Activated naive CD4-positive, alpha-beta T cell treated with anti-CD3 and anti-CD28 coated beads, Interleukin-2, amount 10 ng/mL, durations not matched to agents 7 days and 5 days (primary cell): ENCODE measurements around the gene CRTC2.
A peak's percentile ranks its signal among the peaks of the same experiment; 100 is the strongest.
"Not testable (repeated sequence)": the region's sequence is repeated elsewhere in the genome, so short reads cannot be mapped to it uniquely, and the experiment has no call there.

Experiments used
- CTCF ChIA-PET: fragments of 350-600 bp; sonication (Branson Sonifier 250); formaldehyde crosslinking; loops from one replicate; lab custom pipeline; 2021; ENCODE audit warnings: antibody characterized with exemption; lab: Charles Lee
- DNase-seq: peaks from one replicate; pipeline ENCODE4 v3.0.0-alpha.2; 2020
- H3K27ac Mint-ChIP-seq: one replicate; pipeline ENCODE4 v1.8.0; 2021; ENCODE audit warnings: mild to moderate bottlenecking, moderate library complexity, mixed read lengths
- H3K27me3 Mint-ChIP-seq: one replicate; pipeline ENCODE4 v1.8.0; 2021; ENCODE audit warnings: mild to moderate bottlenecking, mixed read lengths
- H3K36me3 Mint-ChIP-seq: one replicate; pipeline ENCODE4 v1.8.0; 2021; ENCODE audit warnings: mixed read lengths
- H3K4me1 Mint-ChIP-seq: one replicate; pipeline ENCODE4 v1.8.0; 2021; ENCODE audit warnings: mixed read lengths
- H3K4me3 Mint-ChIP-seq: one replicate; pipeline ENCODE4 v1.8.0; 2021; ENCODE audit warnings: mild to moderate bottlenecking, moderate library complexity, mixed read lengths
- H3K9me3 Mint-ChIP-seq: one replicate; pipeline ENCODE4 v1.8.0; 2021; ENCODE audit warnings: mixed read lengths

Gene CRTC2

DNA sequence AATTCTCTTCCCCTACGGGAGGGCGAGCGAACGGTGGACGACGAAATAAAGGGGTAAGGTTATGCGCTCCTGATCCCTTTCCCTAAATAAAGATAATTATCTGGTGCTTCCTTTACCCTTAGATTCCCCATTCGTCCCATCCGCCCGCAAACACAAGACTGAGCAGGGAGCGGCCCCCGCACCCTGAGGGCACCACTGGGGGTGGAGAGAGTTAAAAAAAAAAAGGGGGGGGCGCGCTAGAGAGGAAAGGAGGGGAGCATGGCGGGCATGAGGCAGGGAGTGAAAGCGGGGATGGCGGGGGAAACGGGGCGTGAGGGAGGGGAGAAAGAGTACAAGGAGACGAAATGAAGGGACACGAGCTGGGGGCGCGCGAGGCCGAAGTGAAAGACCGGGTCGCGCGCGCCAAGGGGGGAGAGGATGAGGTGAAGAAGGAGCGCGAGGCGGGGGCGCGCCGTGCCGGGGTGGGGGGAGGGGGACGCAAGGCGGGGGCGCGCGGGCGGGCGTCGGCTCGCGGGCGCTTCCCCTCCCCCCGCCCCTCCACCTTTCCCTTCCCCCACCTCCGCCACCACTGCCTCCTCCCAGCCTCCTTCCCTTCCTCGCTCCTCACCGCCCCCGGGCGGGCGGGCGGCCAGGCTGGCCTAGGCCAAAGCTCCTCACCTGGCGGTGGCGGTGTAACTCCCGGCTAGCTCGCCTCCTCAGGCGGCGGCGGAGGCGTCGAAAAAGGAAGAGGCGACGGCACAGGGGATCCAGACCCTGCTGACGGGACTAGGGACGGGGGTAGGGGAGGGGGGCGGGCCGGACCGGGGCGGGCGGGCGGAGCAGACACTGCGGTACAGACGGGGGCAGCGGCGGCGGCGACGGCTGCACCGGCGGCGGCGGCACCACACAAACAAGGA is 36.1 kb downstream of the CRTC2 start:
- Mint-ChIP-seq H3K27me3 (peaks cover 6% of the 10 kb centered on the region), H3K4me3 (peak overlapping the region; percentile 82), H3K36me3 (peaks cover 17% of the 10 kb centered on the region), H3K9me3 (no peaks in the 10 kb centered on the region), H3K4me1 (peaks cover 54% of the 10 kb centered on the region), H3K27ac (peak overlapping the region; percentile 96)
- CTCF ChIA-PET: interaction anchor here (0.5 to 4.7 kb wide), 12 partner anchors 11 to 125 kb away, joined by 3 to 23 read pairs (median 4); partner anchors contain the start of genes DENND4B and RAB13
- peak; percentile 75 for DNase-seq

DNA sequence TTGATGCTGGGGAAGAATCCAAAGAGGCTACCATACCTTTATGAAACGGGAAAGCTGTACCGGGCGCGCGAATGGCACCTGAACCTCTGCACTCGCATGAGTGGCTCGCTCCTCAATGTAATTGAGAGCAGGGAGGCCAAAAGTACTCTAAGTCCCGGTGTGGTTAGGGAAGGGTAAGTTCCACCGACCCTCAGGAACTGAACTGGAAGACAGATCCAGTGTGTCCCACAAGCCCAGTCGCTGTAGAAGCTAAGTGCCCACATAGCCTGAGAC is 36.7 kb downstream of the CRTC2 start:
- Mint-ChIP-seq H3K9me3 (no peaks in the 10 kb centered on the region), H3K4me3 (peak overlapping the region; percentile 82), H3K27ac (peak overlapping the region; percentile 89), H3K27me3 (peaks cover 6% of the 10 kb centered on the region), H3K36me3 (peaks cover 17% of the 10 kb centered on the region), H3K4me1 (peaks cover 54% of the 10 kb centered on the region)
- CTCF ChIA-PET: interaction anchor here (0.6 to 4.7 kb wide), 8 partner anchors 11 to 125 kb away, joined by 3 to 23 read pairs (median 6); partner anchors contain the start of genes DENND4B and RAB13
- DNase-seq: no peak

DNA sequence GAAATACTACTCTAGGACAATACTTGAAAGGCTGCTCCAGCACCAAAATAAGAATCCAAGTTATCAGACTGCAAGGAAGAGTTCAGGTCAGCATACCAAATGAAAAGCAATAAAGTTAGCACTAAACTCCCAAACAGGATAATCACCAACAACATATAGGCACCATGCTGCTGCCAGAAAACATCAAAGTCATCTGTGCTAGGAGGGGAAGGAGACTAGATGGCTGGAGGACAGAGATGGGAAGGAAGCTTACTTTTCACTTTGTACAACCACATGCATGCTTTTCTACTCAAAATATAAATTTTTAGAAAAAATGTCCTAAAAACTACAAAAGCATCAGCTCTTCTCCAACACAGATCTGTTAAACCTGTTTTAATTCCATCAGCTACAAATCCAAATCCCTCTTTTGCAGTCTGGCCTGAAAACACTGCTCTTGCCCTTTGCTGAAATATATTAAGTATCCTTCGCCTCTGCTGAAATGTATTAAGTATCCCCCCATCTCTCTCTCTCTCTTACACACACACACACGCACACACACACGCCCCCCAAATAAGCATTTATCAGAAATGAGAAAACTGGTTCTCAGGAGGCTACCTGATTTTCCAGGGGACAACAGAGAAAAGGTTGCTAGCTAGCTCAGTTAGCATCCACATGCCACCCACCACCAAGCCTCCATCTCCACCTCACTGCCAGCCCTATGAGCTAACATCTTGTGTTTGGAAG is 37.2 kb downstream of the CRTC2 start:
- Mint-ChIP-seq H3K4me1 (peaks cover 55% of the 10 kb centered on the region), H3K9me3 (no peaks in the 10 kb centered on the region), H3K27ac (peak overlapping the region; percentile 89), H3K36me3 (peaks cover 18% of the 10 kb centered on the region), H3K27me3 (peaks cover 6% of the 10 kb centered on the region), H3K4me3 (peak overlapping the region; percentile 82)
- DNase-seq: no peak
- CTCF ChIA-PET: interaction anchor here (0.6 to 4.7 kb wide), 9 partner anchors 10 to 124 kb away, joined by 3 to 23 read pairs (median 4); partner anchors contain the start of genes DENND4B and RAB13

GRCh38 chr1:153919876-153920852 is 38.2 kb downstream of the CRTC2 start:
- peaks cover 6% of the 10 kb centered on the region for H3K27me3 Mint-ChIP-seq
- H3K4me1 Mint-ChIP-seq: peaks cover 50% of the 10 kb centered on the region
- CTCF ChIA-PET: interaction anchor here (0.6 to 3.2 kb wide), 13 partner anchors 10 to 139 kb away, joined by 3 to 21 read pairs (median 4); partner anchors contain the start of genes DENND4B, JTB and RAB13
- no peaks in the 10 kb centered on the region for H3K9me3 Mint-ChIP-seq
- peaks cover 24% of the 10 kb centered on the region for H3K36me3 Mint-ChIP-seq
- peak overlapping the region; percentile 82 for H3K4me3 Mint-ChIP-seq
- H3K27ac Mint-ChIP-seq: peak overlapping the region; percentile 89
- DNase-seq: peak; percentile 52

DNA sequence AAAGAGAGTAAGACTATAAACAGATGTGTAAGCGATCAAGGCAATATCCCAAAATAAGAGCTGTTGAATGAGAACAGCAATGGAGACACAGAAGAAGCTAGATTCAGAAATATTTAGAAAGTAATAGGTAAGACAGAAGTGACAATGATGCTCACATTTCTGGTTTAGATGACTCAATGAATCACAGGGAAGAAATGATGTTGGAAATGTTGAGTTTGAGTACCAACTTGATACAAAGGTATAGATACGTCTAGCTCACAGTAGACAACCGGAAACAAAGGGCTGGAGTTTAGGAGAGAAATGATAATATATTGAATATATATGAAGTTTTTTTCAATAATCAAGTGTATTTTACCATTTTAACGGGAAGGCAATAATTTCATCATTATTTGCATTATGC is 42.1 kb downstream of the CRTC2 start:
- no peak overlapping the region for H3K27ac Mint-ChIP-seq
- no peaks in the 10 kb centered on the region for H3K9me3 Mint-ChIP-seq
- H3K36me3 Mint-ChIP-seq: peaks cover 29% of the 10 kb centered on the region
- no peak overlapping the region for H3K4me3 Mint-ChIP-seq
- no peak for DNase-seq
- CTCF ChIA-PET: interaction anchor here (0.8 kb wide), 1 partner anchor 70 kb away, joined by 3 read pairs; the partner anchor contains the start of gene RAB13
- H3K27me3 Mint-ChIP-seq: no peaks in the 10 kb centered on the region
- peaks cover 42% of the 10 kb centered on the region for H3K4me1 Mint-ChIP-seq

DNA sequence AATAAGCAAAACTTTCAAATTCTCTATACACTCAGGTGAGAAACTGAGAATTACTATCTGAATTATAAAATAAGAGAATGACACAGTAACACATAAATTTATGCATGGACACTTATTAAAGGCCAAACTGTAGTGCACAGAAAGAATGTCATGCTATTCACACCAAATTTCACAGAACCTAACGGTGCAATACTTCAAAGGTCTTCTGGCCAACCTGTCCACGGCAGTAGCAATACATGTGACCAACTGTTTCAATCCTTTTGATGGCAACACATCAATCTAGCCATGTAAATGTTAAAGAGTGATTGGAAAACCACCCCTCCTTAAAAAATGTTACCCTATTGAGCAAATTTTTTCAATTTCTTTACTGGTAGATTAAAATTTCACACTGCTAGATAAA is 46.1 kb downstream of the CRTC2 start:
- no peaks in the 10 kb centered on the region for H3K27me3 Mint-ChIP-seq
- peaks cover 26% of the 10 kb centered on the region for H3K36me3 Mint-ChIP-seq
- no peak overlapping the region for H3K4me3 Mint-ChIP-seq
- no peak overlapping the region for H3K27ac Mint-ChIP-seq
- H3K4me1 Mint-ChIP-seq: peaks cover 12% of the 10 kb centered on the region
- H3K9me3 Mint-ChIP-seq: peaks cover 2% of the 10 kb centered on the region
- CTCF ChIA-PET: no interaction called here
- DNase-seq: no peak

- H3K27ac Mint-ChIP-seq, H3K27me3 Mint-ChIP-seq, H3K4me3 Mint-ChIP-seq, DNase-seq, H3K9me3 Mint-ChIP-seq: not testable (repeated sequence)
- CTCF ChIA-PET: interaction anchor here (0.9 to 2.4 kb wide), 4 partner anchors 9 to 83 kb away, joined by 3 to 11 read pairs (median 4); no protein-coding TSS in a partner anchor
- Mint-ChIP-seq H3K4me1 (peaks cover 23% of the 10 kb centered on the region), H3K36me3 (peaks cover 26% of the 10 kb centered on the region)
Observed at GRCh38 chr1:153910560-153910959, 47.9 kb downstream of the CRTC2 start.

DNA sequence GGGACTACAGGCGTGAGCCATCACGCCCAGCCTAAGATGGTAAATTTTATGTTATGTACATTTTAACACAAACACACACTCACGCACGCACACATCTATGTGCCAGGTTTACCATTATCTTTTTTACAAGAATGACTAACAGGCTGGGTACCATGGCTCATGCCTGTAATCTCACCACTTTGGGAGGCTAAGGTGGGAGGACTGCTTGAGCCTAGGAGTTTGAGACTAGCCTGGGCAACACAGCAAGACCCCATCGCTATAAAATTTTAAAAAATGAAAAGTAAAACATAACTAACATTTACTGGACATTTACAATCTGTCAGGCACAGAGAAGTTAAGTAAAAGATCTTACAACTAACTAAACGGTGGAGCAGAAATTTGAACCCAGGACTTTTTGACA is 50.3 kb downstream of the CRTC2 start:
- peaks cover 2% of the 10 kb centered on the region for H3K9me3 Mint-ChIP-seq
- H3K36me3 Mint-ChIP-seq: peaks cover 27% of the 10 kb centered on the region
- DNase-seq: no peak
- no peaks in the 10 kb centered on the region for H3K27me3 Mint-ChIP-seq
- CTCF ChIA-PET: no interaction called here
- no peak overlapping the region for H3K4me3 Mint-ChIP-seq
- peaks cover 28% of the 10 kb centered on the region for H3K4me1 Mint-ChIP-seq
- H3K27ac Mint-ChIP-seq: no peak overlapping the region

DNA sequence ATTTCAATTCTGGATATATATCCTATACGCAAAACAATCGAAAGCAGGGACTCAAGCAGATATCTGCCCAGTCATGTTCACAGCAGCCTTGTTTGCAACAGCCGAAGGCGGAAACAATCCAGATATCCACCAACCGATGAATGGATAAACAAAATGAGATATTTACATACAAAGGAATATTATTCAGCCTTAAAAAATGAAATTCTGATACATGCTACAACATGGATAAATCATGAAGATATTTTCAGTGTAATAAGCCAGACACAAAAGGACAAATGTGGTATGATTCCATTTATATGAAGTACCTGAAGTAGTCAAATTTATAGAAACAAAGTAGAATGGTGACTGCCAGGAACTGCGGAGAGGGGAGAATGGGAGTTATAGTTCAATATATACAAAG is 51.3 kb downstream of the CRTC2 start:
- Mint-ChIP-seq H3K27ac (no peak overlapping the region), H3K4me1 (peaks cover 28% of the 10 kb centered on the region), H3K4me3 (no peak overlapping the region), H3K9me3 (peaks cover 2% of the 10 kb centered on the region), H3K36me3 (peaks cover 25% of the 10 kb centered on the region), H3K27me3 (no peaks in the 10 kb centered on the region)
- CTCF ChIA-PET: no interaction called here
- DNase-seq: no peak

GRCh38 chr1:153906396-153906795 is 52.0 kb downstream of the CRTC2 start:
- H3K27ac Mint-ChIP-seq: no peak overlapping the region
- no peak for DNase-seq
- H3K4me1 Mint-ChIP-seq: peaks cover 25% of the 10 kb centered on the region
- CTCF ChIA-PET: no interaction called here
- peaks cover 19% of the 10 kb centered on the region for H3K36me3 Mint-ChIP-seq
- peaks cover 2% of the 10 kb centered on the region for H3K9me3 Mint-ChIP-seq
- no peaks in the 10 kb centered on the region for H3K27me3 Mint-ChIP-seq
- no peak overlapping the region for H3K4me3 Mint-ChIP-seq

- H3K27me3 Mint-ChIP-seq, DNase-seq, H3K9me3 Mint-ChIP-seq, CTCF ChIA-PET, H3K4me3 Mint-ChIP-seq, H3K27ac Mint-ChIP-seq: not testable (repeated sequence)
- Mint-ChIP-seq H3K4me1 (peaks cover 21% of the 10 kb centered on the region), H3K36me3 (peaks cover 16% of the 10 kb centered on the region)
Observed at GRCh38 chr1:153905908-153906307, 52.5 kb downstream of the CRTC2 start.

DNA sequence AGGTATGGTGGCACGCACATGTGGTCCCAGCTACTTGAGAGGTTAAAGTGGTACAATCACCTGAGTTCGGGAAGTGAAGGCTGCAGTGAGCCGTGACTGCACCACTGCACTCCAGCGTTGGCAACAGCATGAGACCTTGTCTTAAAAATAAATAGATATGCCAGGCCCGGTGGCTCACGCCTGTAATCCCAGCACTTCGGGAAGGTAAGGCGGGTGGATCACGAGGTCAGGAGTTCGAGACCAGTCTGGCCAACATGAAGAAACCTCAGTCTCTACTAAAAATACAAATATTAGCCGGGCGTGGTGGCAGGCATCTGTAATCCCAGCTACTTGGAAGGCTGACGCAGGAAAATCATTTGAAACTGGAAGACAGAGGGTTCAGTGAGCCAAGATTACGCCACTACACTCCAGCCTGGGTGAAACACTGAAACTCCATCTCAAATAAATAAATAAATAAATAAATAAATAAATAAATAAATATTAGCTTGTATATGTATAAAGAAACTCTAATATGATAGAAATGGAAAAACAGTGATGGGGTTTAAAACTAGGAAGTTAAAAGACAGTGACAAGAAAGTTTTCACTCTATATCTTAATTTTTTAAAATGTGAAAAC is 54.5 kb downstream of the CRTC2 start:
- H3K4me1 Mint-ChIP-seq: peaks cover 22% of the 10 kb centered on the region
- H3K4me3 Mint-ChIP-seq: no peak overlapping the region
- DNase-seq: no peak
- peaks cover 21% of the 10 kb centered on the region for H3K36me3 Mint-ChIP-seq
- no peaks in the 10 kb centered on the region for H3K27me3 Mint-ChIP-seq
- CTCF ChIA-PET: interaction anchor here (1.0 kb wide), 1 partner anchor 22 kb away, joined by 3 read pairs; no protein-coding TSS in a partner anchor
- H3K9me3 Mint-ChIP-seq: no peaks in the 10 kb centered on the region
- no peak overlapping the region for H3K27ac Mint-ChIP-seq

DNA sequence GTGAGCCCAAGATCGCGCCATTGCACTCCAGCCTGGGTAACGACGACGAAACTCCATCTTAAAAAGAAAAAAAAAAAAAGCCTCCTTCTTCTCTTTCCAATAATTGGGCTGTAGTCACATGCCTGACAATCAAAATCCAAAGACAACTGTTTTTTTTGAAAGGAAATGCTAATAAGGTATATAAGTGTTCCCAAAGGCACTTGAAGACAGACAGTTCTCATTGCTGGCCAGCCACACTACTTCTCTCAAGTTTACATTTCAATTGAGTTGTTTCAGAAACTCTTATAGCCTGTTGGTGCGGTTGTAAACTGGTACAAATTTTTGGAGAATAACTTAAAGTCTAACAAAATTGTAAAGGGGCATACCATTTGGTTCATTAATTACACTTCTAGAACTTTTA is 58.9 kb downstream of the CRTC2 start:
- Mint-ChIP-seq H3K36me3 (peaks cover 19% of the 10 kb centered on the region), H3K4me3 (no peak overlapping the region), H3K27me3 (no peaks in the 10 kb centered on the region), H3K27ac (peak overlapping the region; percentile 12), H3K4me1 (peaks cover 9% of the 10 kb centered on the region), H3K9me3 (no peaks in the 10 kb centered on the region)
- no peak for DNase-seq
- CTCF ChIA-PET: no interaction called here
